Measurements from ENCODE around the gene CYTH4. TPM values are rescaled to one million over a fixed set of nuclear protein-coding genes. Genes with fewer than 3 reads are reported as not detected.
"Not testable (repeated sequence)": the region's sequence is repeated elsewhere in the genome, so short reads cannot be mapped to it uniquely, and the experiment has no call there.

Gene CYTH4
- total RNA-seq, 1 experiment from 2014 or later, result 1.2 TPM

DNA sequence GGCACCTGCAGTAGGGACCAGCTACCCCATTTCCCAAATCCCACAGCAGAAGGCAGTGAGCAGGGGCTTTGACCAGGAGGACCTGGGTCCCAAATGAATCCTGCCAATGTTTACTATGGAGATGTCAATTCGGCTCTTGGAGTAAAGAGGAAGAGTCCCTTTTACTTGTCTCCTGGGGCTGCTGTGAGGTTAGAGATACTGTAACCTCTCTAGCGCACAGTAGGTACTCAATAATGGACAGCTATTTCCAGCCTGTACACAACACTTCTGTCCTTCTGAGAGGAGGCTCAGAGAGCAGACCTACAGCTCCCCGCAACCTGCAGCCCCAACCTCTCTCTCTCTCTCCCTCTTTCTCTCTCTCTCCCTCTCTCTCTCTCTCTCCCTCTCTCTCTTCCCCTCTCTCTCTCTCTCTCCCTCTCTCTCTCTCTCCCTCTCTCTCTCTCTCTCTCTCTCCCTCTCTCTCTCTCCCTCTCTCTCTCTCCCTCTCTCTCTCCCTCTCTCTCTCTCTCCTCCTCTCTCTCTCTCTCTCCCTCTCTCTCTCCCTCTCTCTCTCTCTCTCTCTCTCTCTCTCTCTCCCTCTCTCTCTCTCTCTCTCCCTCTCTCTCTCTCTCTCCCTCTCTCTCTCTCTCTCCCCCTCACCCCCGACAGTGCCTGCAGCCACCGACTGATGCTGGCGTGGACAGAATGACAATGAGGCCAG is 46.4 kb downstream of the CYTH4 start:
- DNase-seq (ENCODE audit: low read depth), result not testable (repeated sequence)

DNA sequence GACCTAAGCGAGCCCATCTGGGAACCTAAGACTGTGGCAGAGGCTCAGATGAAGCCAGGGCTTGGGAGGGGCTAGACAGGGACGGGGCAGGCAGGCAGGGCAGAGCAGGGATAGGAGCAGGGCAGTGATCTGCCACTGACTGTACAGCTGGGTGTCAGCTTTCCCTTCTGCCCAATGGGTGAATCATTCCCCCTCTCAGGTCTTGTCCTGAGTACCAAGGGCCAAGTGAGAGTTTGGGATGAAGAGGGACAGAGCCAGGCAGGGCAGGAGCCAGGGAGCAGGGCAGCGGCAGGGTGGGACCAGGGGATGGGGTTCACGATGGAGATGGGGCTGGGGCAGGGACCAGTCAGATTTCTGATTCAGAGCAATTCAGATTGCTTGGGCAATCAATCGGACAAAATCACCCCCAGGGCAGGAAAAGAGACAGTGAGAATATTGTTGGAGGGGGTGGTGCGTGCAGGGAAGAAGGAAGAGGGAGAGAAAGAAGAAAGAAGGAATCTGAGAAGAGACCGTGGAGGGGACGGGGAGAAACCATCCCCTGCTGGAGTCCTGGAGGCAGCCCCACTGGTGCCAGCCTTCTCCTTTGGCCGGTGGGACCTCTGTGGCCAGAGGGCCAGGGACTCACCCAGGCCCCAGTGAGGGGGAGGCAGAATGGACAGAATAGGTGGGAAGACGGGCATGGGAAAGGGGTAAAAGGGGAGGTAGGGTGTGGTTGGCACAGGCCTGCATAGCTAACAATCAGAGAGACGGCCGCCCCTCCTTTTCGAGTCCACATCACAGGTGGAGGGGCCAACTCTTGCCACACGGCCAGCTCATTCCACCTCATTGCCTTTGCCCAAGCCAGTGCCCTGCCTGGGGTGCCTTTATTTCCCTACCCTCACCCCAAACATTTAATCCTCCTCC is 47.2 kb downstream of the CYTH4 start:
- DNase-seq (ENCODE audit: low read depth), result peak; percentile 74

DNA sequence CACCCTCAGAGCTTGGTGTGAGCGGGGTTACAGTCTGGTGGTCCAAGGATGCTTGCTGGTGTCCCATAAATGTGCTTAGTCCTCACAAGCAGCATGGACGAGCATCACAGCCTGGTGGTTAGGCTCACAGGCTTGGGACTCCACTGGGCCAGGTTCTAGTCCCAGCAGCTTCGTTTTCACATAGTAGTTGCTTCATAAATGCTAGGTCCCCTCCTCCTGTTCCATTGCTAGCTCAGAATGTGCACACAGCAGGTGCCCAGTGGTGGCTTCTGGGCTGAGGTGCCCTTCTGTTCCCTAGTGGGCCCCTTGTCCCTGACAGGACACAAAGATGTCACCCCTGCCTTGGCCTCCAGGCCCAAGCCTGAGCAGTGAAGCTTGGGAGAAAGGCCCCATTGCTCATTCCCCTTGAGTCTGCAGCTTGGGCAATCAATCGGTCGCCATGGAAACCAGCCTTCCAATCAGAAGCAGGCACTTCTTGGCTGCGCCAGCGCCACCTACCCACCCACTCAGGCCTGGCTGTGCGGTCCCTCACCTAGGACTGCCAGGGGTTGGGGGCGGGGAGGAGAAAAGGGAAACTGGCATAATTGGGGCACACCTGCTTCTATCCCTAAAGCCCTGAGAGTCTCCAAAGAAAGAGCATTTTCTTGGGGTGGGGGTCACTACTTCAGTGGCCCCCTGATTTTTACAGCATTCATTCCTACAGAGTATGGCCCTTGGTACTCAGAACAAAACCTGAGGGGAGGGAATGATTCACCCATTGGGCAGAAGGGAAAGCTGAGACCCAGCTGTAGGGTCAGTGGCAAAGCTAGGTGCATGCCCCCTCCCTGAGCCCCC is 48.1 kb downstream of the CYTH4 start:
- peak; percentile 70 for DNase-seq (ENCODE audit: low read depth)

DNA sequence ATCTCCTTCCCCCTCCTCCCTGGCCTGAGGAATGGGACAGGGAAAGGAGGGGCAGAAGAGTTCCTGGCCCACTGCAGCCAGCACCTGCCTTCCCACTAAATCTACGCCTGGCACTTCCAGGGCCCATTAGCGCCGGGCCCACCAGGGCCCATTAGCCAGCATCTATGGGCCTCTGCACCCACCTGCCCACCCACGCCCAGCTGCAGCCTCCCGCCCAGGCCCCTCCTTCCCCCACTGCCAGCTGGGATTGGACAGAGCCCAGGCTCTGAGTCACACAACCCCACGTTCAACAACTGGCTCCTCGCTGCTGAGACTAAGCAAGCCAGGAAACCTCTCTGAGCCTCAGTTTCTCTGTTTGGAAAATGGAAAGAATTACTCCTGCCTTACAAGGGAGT is 48.7 kb downstream of the CYTH4 start:
- peak; percentile 56 for DNase-seq (ENCODE audit: low read depth)

DNA sequence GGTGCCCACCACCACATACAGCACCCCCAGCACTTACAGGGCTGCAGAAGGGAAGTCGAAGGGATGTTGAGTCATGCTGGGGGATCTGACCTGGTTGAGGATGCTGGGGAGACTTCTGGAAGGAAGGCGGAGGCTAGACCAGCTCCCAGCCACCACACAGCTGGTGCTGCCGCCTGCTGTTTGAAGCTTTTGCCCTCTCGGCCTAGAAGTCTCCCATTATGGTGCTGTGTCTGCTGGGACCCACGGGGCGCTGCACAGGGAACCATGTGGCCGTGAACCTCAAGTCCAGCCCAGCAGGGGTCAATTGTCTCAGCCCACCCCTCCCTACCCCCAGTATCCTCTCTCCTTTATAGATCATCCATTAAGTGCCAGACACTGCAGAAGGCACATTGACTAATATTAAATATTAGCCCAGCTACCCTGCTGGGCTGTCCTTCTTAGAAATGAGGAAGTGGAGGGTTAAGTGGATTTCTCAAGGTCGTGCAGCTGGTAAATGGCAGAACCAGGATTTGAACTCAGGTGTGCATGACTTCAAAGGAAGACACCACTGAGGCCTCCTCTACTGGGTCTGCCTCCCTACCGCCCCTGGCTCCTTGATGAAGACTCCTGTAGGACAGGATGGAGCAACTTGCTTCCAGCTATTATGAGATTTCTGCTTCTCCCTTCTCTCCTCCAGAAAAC is 49.7 kb downstream of the CYTH4 start:
- no peak for DNase-seq (ENCODE audit: low read depth)

DNA sequence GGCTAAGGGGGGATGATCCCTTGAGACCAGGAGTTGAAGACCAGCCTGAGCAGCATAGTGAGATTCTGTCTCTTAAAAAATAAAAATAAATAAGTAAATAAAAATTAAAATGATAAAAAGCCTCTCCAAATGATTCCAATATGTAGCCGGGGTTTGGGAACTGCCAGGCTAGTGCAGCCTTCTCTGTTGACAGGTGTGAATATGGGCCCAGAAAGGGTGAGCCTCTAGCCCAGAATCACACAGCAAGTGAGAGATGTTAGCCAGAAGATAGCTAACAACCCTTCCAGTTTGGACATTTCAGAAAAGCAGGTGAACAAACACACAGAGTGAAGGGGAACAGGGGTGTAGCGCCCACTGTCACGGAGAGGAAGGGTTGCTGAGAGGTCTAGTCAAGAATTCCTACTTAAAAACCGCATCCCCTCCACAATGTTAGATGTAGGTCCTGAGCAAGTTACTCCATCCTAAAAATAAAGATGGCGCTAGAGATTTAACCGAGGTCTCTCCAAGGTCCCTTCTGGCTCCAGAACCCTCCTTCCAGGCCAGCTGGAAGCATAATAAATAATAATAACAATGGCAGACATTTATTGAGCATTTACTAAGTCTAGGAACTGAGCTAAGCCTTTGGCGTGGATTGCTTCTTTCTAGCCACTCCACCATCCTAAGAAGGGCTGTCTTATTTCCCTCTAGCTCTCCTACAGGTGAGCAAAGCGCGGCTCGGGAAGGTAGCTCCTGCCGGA is 51.6 kb downstream of the CYTH4 start:
- no peak for DNase-seq (ENCODE audit: low read depth)

GRCh38 chr22:37334461-37334858 is 52.2 kb downstream of the CYTH4 start:
- no peak for DNase-seq (ENCODE audit: low read depth)

DNA sequence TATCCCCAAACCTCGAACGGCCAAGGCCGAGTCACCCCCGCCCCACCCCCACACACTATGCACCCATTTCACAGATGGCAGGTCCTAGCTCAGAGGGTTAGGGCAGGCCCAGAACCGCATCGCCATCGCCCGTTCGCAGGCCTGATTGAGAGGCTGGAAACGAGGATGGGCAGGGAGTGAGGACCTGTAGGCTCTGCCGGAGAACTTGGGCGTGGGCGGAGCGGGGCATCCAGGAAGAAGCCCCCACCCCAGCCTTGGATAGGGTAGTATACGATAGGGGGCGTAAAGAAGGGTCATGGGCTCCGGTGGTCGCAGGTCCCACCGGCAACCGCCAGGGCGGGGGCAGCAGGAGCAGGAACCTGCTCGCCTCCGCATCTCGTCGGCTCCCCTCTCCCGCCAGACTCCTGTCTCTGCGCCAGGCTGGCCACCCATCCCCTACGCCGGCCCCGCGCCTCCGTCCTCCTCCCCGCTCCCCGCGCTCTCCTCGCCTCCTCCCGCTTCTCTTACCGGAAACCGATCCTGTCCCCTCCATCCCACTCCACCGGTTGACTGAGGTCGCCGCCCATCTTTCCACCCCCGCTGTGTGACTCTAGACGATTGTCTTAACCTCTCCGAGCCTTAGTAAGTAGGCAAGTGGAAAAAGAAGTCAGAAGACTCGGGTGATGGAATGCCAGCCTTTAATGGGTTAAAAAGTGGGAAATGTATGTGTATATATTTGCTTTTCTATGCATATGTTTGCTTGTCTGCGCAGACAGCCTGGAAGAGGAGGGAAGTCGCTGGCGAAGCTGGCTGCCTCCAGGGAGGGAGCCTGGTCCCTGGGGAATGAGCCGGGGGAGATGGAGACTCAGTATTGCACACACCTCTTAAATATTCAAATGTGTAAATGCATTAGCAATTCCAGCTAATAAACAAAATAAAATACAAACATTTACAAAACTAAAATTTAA is 52.8 kb downstream of the CYTH4 start:
- DNase-seq (ENCODE audit: low read depth), result no peak

- DNase-seq (ENCODE audit: low read depth), result no peak
Observed at GRCh38 chr22:37335806-37336199, 53.5 kb downstream of the CYTH4 start.

GRCh38 chr22:37336579-37336978 is 54.3 kb downstream of the CYTH4 start:
- no peak for DNase-seq (ENCODE audit: low read depth)

DNA sequence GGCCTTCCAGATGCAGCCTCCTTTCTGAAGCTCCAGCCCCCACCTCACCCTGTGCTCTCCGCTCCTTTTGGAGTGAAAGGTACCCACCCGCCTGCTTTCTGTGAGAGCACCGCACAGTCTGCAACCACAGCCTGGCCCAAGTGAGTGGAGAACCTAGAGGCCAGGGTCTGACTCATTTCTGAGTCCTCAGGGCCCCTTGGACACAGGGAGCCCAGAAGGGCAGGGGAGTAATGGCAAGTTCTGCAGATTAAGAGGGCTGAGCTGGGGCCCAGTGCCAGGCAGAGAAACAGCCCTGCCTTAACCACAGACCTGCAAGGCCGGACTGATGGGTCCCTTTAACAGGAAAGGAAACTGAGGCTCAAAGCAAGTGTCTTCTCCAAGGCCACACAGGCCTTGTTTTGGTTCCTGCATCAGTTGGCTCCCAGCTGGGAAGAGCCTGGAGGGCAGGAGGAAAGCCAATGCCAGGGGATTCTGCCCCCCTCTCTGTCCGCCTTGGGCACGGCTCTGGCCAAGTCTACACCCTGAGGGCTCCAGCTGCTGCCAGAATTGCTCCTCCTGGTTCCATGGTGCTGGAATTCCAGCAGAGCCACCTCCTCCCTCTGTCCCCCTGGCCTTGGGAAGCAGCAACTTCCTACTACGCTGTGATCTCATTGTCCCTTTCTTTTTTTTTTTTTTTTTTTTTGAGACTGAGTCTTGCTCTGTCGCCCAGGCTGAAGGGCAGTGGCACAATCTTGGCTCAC is 55.1 kb downstream of the CYTH4 start:
- DNase-seq (ENCODE audit: low read depth), result peak; percentile 87

DNA sequence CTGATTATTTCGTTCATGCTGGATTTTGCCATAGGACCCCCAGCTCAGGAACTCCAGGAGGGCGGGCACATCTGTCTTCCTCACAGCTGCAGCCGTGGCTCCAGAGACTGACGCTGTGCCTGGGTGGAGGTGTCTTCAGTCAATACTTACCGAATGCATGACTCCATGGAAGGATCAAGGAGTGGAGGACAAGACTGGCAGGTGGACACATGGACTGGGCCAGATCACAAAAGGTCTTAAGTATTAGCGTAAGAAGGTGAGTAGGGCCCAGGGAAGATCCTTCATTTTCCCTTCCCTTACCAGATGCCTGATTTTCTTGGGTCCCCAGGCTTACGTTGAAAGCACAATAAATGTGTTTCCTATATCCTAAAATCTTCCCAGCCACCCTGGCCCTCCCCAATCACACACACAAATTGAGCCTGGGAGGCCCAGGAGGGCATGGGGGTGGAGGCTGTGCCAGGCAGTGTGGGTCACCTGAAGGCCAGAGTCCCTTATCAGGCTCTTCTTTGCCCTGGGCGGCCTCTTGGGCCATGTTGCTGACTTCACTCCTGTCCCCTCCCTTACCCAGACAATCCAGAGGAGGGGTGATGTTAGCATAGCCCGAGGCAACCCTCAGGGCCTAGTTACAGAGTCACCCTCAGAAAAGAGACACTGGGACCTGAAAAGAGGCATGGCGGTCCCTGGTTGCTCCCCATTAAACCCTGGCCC is 56.4 kb downstream of the CYTH4 start:
- no peak for DNase-seq (ENCODE audit: low read depth)

DNA sequence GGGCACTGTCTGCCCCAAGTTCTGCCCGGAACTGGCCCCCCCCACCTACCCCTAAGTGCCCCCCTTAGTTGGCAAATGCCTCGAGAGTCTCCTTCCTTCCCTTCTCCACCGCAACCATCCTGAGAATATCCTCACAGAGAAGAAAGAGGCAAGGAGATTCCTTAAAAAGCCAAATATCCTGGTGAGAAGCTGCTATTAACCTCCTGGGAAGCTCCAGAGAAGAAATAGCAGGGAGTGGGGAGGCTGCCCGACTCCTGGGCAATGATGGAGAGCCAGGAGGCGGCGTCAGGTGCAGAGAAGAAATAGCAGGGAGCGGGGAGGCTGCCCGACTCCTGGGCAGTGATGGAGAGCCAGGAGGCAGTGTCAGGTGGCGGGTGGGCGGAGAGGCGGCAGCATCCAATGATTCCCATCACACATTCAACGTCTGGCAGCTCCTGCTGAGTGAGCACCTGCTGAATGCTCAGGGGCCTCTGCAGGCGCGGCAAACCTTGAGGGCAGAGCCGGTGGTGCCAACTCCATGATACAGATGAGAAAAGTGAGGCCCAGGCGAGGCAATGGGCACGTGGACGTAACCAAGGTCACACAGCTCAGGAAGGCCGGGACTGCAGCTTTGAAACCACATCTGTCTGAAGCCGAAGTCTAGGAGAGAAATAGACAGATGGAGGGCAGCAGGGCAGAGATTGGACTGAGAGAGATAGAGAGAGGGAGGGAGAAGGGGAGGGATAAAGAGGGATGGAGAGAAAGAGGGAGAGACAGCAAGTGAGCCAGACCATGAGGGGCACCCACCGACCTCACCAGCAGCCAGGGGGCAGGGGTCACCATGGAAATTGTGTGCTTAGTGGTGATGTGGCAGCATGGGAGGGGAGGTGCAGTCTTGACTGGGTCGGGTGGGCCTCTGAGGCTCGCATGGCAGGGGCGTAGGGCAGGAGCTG is 58.3 kb downstream of the CYTH4 start:
- no peak for DNase-seq (ENCODE audit: low read depth)

DNA sequence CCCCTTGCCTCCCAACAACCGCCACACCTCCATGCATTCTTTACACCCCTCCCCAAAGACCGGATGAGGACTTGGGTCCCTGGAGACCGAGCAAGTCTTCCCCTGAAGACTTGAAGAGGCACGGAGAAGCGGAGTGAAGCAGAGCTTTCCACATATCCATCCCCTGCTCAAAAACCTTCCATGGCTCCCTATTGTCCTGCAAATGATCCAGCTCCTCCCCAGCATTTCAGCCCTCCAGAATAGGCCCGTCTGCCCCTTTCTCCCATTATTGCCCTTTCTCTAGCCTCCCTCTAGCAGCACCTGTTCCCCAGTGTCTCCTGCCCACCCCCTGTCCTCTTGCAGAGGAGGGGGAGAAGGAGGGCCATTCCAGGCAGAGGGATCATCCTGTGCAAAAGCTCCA is 59.8 kb downstream of the CYTH4 start:
- DNase-seq (ENCODE audit: low read depth), result no peak

DNA sequence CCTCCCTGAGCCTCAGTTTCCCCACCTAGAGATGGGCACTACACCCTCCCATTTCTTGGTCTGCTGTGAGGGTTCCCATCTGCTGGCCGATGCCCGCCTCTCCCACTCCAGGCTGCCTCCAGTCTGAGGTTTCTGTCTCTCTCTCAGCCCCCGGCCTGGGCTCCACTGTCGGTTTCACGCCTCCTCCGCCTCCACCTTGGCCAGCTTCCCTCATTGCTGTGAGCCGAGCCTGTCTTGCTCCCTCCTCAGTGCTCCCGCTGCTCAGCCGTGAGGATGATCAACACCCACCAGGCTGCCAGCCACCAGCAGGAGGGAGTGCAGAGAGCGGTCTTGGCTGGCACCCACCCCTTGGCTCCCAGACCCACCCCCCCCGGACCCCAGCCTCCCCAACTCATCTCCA is 61.0 kb downstream of the CYTH4 start:
- DNase-seq (ENCODE audit: low read depth), result no peak

- DNase-seq (ENCODE audit: low read depth), result no peak
Observed at GRCh38 chr22:37343863-37344734, 61.8 kb downstream of the CYTH4 start.
